Stimulated activated CD4-positive, alpha-beta T cell treated with anti-CD3 and anti-CD28 coated beads, Interleukin-4, amount 100 ng/mL, for 48 hours (primary cell): ENCODE data around the gene P2RY6.

Experiments used
- DNase-seq, 2 donors: peaks; one replicate each; pipeline ENCODE4 v3.0.0-alpha.2; 2020; ENCODE audit warnings: low read depth in 2 of 2

Gene P2RY6

GRCh38 chr11:73295996-73296318, 23.8 kb downstream of the P2RY6 start:
- no peak for DNase-seq

- no peak for DNase-seq
Measured at GRCh38 chr11:73296501-73297230, 24.5 kb downstream of the P2RY6 start.

- DNase-seq, result no peak
Measured at GRCh38 chr11:73297231-73297590, 25.1 kb downstream of the P2RY6 start.

GRCh38 chr11:73297702-73298101, 25.6 kb downstream of the P2RY6 start:
- DNase-seq, result no peak

- DNase-seq, result no peak
Measured at GRCh38 chr11:73298233-73298632, 26.1 kb downstream of the P2RY6 start.

GRCh38 chr11:73299751-73300150, 27.6 kb downstream of the P2RY6 start:
- DNase-seq, result no peak

GRCh38 chr11:73306069-73306841, 34.1 kb downstream of the P2RY6 start:
- DNase-seq, result no peak

GRCh38 chr11:73306977-73307322, 34.8 kb downstream of the P2RY6 start:
- no peak for DNase-seq

- DNase-seq, result peak; percentile 89 to 97
Measured at GRCh38 chr11:73307323-73308002, 35.3 kb downstream of the P2RY6 start.

- DNase-seq, result peak in 1 of 2 donors; percentile 27
Measured at GRCh38 chr11:73308003-73308960, 36.1 kb downstream of the P2RY6 start, which contains the start of gene ARHGEF17. Gene ARHGEF17, plus strand, starts transcription at chr11:73308276. Its CDS starts 363 bp downstream, at chr11:73308639.

GRCh38 chr11:73308961-73309919, 37.1 kb downstream of the P2RY6 start:
- DNase-seq, result no peak

GRCh38 chr11:73310076-73310475, 37.9 kb downstream of the P2RY6 start:
- DNase-seq, result no peak

- DNase-seq, result no peak
Measured at GRCh38 chr11:73310661-73311393, 38.7 kb downstream of the P2RY6 start.

- DNase-seq, result no peak
Measured at GRCh38 chr11:73311394-73311869, 39.3 kb downstream of the P2RY6 start.

GRCh38 chr11:73312036-73312435, 39.9 kb downstream of the P2RY6 start:
- DNase-seq, result no peak

GRCh38 chr11:73312851-73313327, 40.8 kb downstream of the P2RY6 start:
- DNase-seq, result no peak

- no peak for DNase-seq
Measured at GRCh38 chr11:73313652-73314051, 41.5 kb downstream of the P2RY6 start.

GRCh38 chr11:73314117-73314961, 42.2 kb downstream of the P2RY6 start:
- no peak for DNase-seq
